ENCODE data around the gene ENTHD1. TPM values are rescaled to one million over a fixed set of nuclear protein-coding genes. Genes with fewer than 3 reads are reported as not detected.
A peak's percentile ranks its signal among the peaks of the same experiment; 100 is the strongest.

Gene ENTHD1
- total RNA-seq, 1 experiment from 2014 or later, result not detected

- Histone ChIP-seq H3K79me1 (ENCODE audit: insufficient read depth, low read depth, low read length, poor library complexity, severe bottlenecking) (no peaks in the 10 kb centered on the region), H2AFZ (ENCODE audit: low read length) (no peak overlapping the region), H4K5ac (ENCODE audit: insufficient read length, low read depth, low read length) (no peak overlapping the region), H4K91ac (ENCODE audit: insufficient read length, low read depth, low read length) (no peak overlapping the region), H3K23ac (ENCODE audit: insufficient read length, low read depth, low read length) (no peak overlapping the region), H3K27me3 (ENCODE audit: insufficient read depth, low read length) (no peaks in the 10 kb centered on the region), H3K14ac (ENCODE audit: insufficient read depth, low read length) (no peak overlapping the region; the same call in 1 of the 2 replicates), H2BK20ac (ENCODE audit: low read depth, low read length, poor library complexity, severe bottlenecking) (no peak overlapping the region), H3K27ac (ENCODE audit: insufficient read length, low read depth, low read length) (no peak overlapping the region), H3K4ac (ENCODE audit: low read depth, low read length) (no peak overlapping the region), H4K8ac (replicated peaks; ENCODE audit: insufficient read length, low read depth, low read length) (no peak overlapping the region), H3K9me3 (ENCODE audit: control insufficient read depth, low read depth, low read length) (no peaks in the 10 kb centered on the region), H3K56ac (ENCODE audit: insufficient read length, low read depth, low read length) (no peak overlapping the region), H2AK5ac (ENCODE audit: insufficient read length, low read length) (no peak overlapping the region), H3K23me2 (ENCODE audit: insufficient read length, low read depth, low read length, poor library complexity, severe bottlenecking) (no peaks in the 10 kb centered on the region), H3K4me2 (ENCODE audit: insufficient read depth, insufficient read length, low read length) (no peak overlapping the region), H2BK120ac (ENCODE audit: low read depth, low read length, poor library complexity, severe bottlenecking) (no peak overlapping the region), H2BK12ac (ENCODE audit: insufficient read length, low read depth, low read length) (no peak overlapping the region), H4K20me1 (ENCODE audit: control insufficient read depth, insufficient read depth, insufficient read length) (no peaks in the 10 kb centered on the region), H3K4me1 (ENCODE audit: insufficient read depth, low read length) (no peaks in the 10 kb centered on the region; the same call in 1 of the 2 replicates), H2BK15ac (ENCODE audit: low read depth, low read length) (no peak overlapping the region), H3K79me2 (ENCODE audit: insufficient read depth, low read length) (no peaks in the 10 kb centered on the region), H3K18ac (ENCODE audit: insufficient read length, low read depth, low read length) (no peak overlapping the region), H3K9ac (ENCODE audit: extremely low read depth, insufficient read length, low read length) (no peak overlapping the region), H3T11ph (ENCODE audit: low read length) (no peak overlapping the region), H2BK5ac (ENCODE audit: insufficient read length, low read length) (no peak overlapping the region)
- H3K27me3 Mint-ChIP-seq (ENCODE audit: low read depth), result peaks cover 6% of the 10 kb centered on the region
- WGBS (ENCODE audit: extremely low coverage, insufficient read length, low lambda C conversion rate), result no CpG with 5 or more reads among the region's 12 CpGs
- H3K27ac Mint-ChIP-seq, result no peak overlapping the region
- H3K4me1 Mint-ChIP-seq, result peaks cover 10 to 21% of the 10 kb centered on the region in 2 experiments
- H3K36me3 Mint-ChIP-seq (ENCODE audit: insufficient read depth in 1 of 3, low read depth in 3 of 3), result no peaks in the 10 kb centered on the region
- TF ChIP-seq, protein P1, sequence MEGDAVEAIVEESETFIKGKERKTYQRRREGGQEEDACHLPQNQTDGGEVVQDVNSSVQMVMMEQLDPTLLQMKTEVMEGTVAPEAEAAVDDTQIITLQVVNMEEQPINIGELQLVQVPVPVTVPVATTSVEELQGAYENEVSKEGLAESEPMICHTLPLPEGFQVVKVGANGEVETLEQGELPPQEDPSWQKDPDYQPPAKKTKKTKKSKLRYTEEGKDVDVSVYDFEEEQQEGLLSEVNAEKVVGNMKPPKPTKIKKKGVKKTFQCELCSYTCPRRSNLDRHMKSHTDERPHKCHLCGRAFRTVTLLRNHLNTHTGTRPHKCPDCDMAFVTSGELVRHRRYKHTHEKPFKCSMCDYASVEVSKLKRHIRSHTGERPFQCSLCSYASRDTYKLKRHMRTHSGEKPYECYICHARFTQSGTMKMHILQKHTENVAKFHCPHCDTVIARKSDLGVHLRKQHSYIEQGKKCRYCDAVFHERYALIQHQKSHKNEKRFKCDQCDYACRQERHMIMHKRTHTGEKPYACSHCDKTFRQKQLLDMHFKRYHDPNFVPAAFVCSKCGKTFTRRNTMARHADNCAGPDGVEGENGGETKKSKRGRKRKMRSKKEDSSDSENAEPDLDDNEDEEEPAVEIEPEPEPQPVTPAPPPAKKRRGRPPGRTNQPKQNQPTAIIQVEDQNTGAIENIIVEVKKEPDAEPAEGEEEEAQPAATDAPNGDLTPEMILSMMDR (conservative IDR thresholded peaks at IDR 0.05), result 0 out of 3 replicates have a peak, but pooled peaks have one; percentile 9
- no peak overlapping the region for H3K4me3 Mint-ChIP-seq
- H3K9me3 Mint-ChIP-seq, result no peaks in the 10 kb centered on the region
- DNase-seq, result no peak
Measured at GRCh38 chr22:39731881-39732555, 161.5 kb downstream of the ENTHD1 start.
